GM23338 (cell line): ENCODE data around the gene PFN2.
"Not testable (repeated sequence)": the region's sequence is repeated elsewhere in the genome, so short reads cannot be mapped to it uniquely, and the experiment has no call there.

Experiments used
- CTCF ChIP-seq, 2 experiments: fragments of 200-600 bp in 1 of 2; sonication (generic) in 1 of 2; conservative IDR thresholded peaks; 2 replicates each; pipeline versions ENCODE4 v1.5.1 to v1.6.1; 2016 to 2017; ENCODE audit warnings: antibody characterized with exemption in 2 of 2, low read depth in 2 of 2, mild to moderate bottlenecking in 2 of 2, moderate library complexity in 1 of 2
- ETS1 ChIP-seq: IDR thresholded peaks from 2 replicates; pipeline ENCODE4 v1.6.1; 2016; ENCODE audit warnings: antibody characterized with exemption
- EZH2 ChIP-seq: fragments of 200-600 bp; sonication (generic); IDR thresholded peaks from one replicate; pipeline ENCODE4 v1.8.0; 2017; ENCODE audit warnings: antibody characterized with exemption, mild to moderate bottlenecking, low read depth; ENCODE audit not compliant: unreplicated experiment
- POLR2AphosphoS5 ChIP-seq: IDR thresholded peaks from 2 replicates; pipeline ENCODE4 v1.6.1; 2016; ENCODE audit warnings: antibody characterized with exemption, low read depth
- REST ChIP-seq: IDR thresholded peaks from one replicate; pipeline ENCODE4 v1.6.1; 2018; ENCODE audit warnings: antibody characterized with exemption; ENCODE audit not compliant: unreplicated experiment
- ZNF331 ChIP-seq: fragments of 250-450 bp; sonication (Bioruptor Pico); IDR thresholded peaks from 2 replicates; pipeline ENCODE4 v1.5.0; 2020; ENCODE audit warnings: low read depth, mild to moderate bottlenecking, moderate library complexity

- TF ChIP-seq CTCF (conservative IDR thresholded peaks at IDR 0.05; ENCODE audit: low read depth in 2 of 2); POLR2AphosphoS5; ETS1; EZH2; REST; ZNF331: not testable (repeated sequence)
Measured at GRCh38 chr3:149983053-149983452, 12.4 kb upstream of the PFN2 start.
